Measurements from ENCODE around the gene BAD. TPM values are rescaled to one million over a fixed set of nuclear protein-coding genes. Genes with fewer than 3 reads are reported as not detected.

BAD gene
- polyA plus RNA-seq, 1 donor (not counting 4 experiments of a cell fraction or from before 2014, with no cell fraction given), result 58.3 TPM

DNA sequence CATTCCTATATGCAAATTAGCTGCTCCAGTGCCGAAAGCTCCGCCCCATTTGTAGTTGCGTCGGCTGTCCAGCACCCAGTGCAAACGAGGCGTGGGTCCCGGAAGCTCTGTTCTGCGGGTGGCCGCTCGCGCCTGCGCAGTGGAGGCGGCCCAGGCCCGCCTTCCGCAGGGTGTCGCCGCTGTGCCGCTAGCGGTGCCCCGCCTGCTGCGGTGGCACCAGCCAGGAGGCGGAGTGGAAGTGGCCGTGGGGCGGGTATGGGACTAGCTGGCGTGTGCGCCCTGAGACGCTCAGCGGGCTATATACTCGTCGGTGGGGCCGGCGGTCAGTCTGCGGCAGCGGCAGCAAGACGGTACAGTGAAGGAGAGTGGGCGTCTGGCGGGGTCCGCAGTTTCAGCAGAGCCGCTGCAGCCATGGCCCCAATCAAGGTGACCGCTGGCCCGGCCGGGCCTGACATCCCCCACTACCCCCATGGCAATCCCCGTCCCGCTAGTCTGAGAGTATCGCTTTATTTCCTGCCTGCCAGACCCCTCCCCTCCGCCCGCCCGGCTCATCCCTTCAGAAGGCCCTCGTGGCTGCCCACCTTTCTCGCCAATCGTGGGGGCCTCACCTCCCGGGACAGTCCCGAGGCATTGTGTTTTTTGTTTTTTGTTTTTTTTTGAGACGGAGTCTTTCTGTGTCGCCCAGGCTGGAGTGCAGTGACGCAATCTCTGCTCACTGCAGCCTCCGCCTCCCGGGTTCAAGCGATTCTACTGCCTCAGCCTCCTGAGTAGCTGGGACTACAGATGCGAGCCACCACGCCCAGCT, 33.7 kb upstream of the BAD start, which contains the start of gene PRDX5:
TSS of gene PRDX5 (plus strand) at position 161 of the 805 bp plus-strand sequence. CDS start at position 256, 95 bp downstream.
- TF ChIP-seq EZH2 (IDR thresholded peaks at IDR 0.05; ENCODE audit: low read length), result no peak
- TF ChIP-seq, protein P1, sequence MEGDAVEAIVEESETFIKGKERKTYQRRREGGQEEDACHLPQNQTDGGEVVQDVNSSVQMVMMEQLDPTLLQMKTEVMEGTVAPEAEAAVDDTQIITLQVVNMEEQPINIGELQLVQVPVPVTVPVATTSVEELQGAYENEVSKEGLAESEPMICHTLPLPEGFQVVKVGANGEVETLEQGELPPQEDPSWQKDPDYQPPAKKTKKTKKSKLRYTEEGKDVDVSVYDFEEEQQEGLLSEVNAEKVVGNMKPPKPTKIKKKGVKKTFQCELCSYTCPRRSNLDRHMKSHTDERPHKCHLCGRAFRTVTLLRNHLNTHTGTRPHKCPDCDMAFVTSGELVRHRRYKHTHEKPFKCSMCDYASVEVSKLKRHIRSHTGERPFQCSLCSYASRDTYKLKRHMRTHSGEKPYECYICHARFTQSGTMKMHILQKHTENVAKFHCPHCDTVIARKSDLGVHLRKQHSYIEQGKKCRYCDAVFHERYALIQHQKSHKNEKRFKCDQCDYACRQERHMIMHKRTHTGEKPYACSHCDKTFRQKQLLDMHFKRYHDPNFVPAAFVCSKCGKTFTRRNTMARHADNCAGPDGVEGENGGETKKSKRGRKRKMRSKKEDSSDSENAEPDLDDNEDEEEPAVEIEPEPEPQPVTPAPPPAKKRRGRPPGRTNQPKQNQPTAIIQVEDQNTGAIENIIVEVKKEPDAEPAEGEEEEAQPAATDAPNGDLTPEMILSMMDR (optimal IDR thresholded peaks at IDR 0.05 in 1 of 3, IDR thresholded peaks at IDR 0.05 in 1 of 3, conservative IDR thresholded peaks at IDR 0.05 in 1 of 3; ENCODE audit: extremely low read depth in 1 of 3, insufficient read depth in 2 of 3, low read length in 3 of 3), result peak; percentile 18 to 84 (median 45)
- Histone ChIP-seq H3K79me2 (ENCODE audit: control insufficient read depth, insufficient read depth, low read length) (peaks cover 31% of the 10 kb centered on the region), H3K4me2 (ENCODE audit: control insufficient read depth, extremely low read depth, insufficient read depth, low read depth, low read length) (peak within 1 kb of the TSS; percentile 64), H2AFZ (ENCODE audit: control insufficient read depth, low read length) (peak within 1 kb of the TSS; percentile 23), H3K36me3 (ENCODE audit: control insufficient read depth in 2 of 2, extremely low read depth in 1 of 2, insufficient read depth in 2 of 2, low read length in 2 of 2) (peaks cover 30 to 39% of the 10 kb centered on the region in 2 experiments), H3K9ac (ENCODE audit: control insufficient read depth, extremely low read depth, insufficient read depth, low read length) (peak within 1 kb of the TSS; percentile 90), H3K9me3 (ENCODE audit: control insufficient read depth, low read depth, low read length) (no peaks in the 10 kb centered on the region), H3K9me1 (ENCODE audit: control insufficient read depth, extremely low read depth, insufficient read depth, low read length) (peaks cover 2% of the 10 kb centered on the region), H3K27ac (ENCODE audit: control insufficient read depth, insufficient read depth, low read length) (peak within 1 kb of the TSS; percentile 81), H3K4me1 (ENCODE audit: control insufficient read depth, extremely low read depth, insufficient read depth, low read length) (peaks cover 49% of the 10 kb centered on the region), H3K4me3 (ENCODE audit: control insufficient read depth in 2 of 3, extremely low read depth in 1 of 3, insufficient read depth in 2 of 3, low read depth in 1 of 3, low read length in 3 of 3) (peak within 1 kb of the TSS; percentile 56 to 83 (median 72)), H3K27me3 (ENCODE audit: control insufficient read depth, extremely low read depth, insufficient read depth, low read length) (no peaks in the 10 kb centered on the region), H4K20me1 (ENCODE audit: control insufficient read depth, extremely low read depth, insufficient read depth, low read length) (no peaks in the 10 kb centered on the region)
- dilution Hi-C loops (cut with MboI; ENCODE audit: extremely low pct_ligation_motif_present, low sequenced_read_pairs), result no loop called here
- FAIRE-seq (peak; percentile 57), DNase-seq (ENCODE audit: low read depth, low spot score) (peak; percentile 84)

DNA sequence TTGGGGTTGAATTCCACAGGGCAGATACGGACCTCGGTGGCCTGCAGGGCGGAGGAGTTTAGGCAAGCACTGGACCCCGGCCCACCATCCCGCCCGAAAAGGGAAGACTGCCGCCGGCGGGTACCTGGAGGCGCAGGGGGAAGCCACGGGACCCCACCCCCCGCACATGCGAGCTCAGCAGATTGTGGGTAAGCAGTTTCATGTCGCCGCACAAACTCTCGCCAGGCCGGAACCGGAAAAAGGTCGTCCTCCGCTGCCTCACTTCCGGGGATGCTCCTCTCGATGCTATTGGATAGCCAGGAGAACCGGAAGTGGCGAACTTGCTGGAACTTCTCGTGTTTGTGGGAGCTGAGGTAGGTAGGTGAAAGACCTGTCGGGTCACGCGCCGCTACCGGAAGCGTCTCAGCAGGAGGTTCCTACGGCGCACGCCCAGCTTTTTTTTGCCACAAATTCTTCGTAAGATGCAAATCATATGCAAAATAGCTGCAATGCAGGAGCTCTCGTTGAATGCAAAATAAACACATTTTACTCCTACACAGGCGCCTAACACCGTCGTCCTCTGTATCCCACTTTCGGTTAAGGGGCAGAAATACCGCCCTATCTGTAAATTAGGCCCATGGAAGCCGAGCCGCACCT, 33.0 kb upstream of the BAD start, which contains the start of gene TRMT112:
TSS of gene TRMT112 (minus strand) at position 235 of the 636 bp plus-strand sequence. CDS start at position 202, 33 bp downstream.
- no peaks in the 10 kb centered on the region for H3K9me3 ChIP-seq (ENCODE audit: control insufficient read depth, low read depth, low read length)
- FAIRE-seq (peak; percentile 94), DNase-seq (ENCODE audit: low read depth, low spot score) (peak; percentile 97)
- TF ChIP-seq, protein P1 (optimal IDR thresholded peaks at IDR 0.05 in 1 of 3, IDR thresholded peaks at IDR 0.05 in 1 of 3, conservative IDR thresholded peaks at IDR 0.05 in 1 of 3; ENCODE audit: extremely low read depth in 1 of 3, insufficient read depth in 2 of 3, low read length in 3 of 3), result no peak
- TF ChIP-seq EZH2 (IDR thresholded peaks at IDR 0.05; ENCODE audit: low read length), result no peak
- H2AFZ ChIP-seq (ENCODE audit: control insufficient read depth, low read length), result peak within 1 kb of the TSS; percentile 23
- peak within 1 kb of the TSS; percentile 90 for H3K9ac ChIP-seq (ENCODE audit: control insufficient read depth, extremely low read depth, insufficient read depth, low read length)
- peak within 1 kb of the TSS; percentile 64 for H3K4me2 ChIP-seq (ENCODE audit: control insufficient read depth, extremely low read depth, insufficient read depth, low read depth, low read length)
- peak within 1 kb of the TSS; percentile 56 to 83 (median 72) for H3K4me3 ChIP-seq (ENCODE audit: control insufficient read depth in 2 of 3, extremely low read depth in 1 of 3, insufficient read depth in 2 of 3, low read depth in 1 of 3, low read length in 3 of 3)
- peaks cover 32% of the 10 kb centered on the region for H3K79me2 ChIP-seq (ENCODE audit: control insufficient read depth, insufficient read depth, low read length)
- H3K27ac ChIP-seq (ENCODE audit: control insufficient read depth, insufficient read depth, low read length), result peak within 1 kb of the TSS; percentile 81
- peaks cover 49% of the 10 kb centered on the region for H3K4me1 ChIP-seq (ENCODE audit: control insufficient read depth, extremely low read depth, insufficient read depth, low read length)
- H3K27me3 ChIP-seq (ENCODE audit: control insufficient read depth, extremely low read depth, insufficient read depth, low read length), result no peaks in the 10 kb centered on the region
- peaks cover 24 to 41% of the 10 kb centered on the region in 2 experiments for H3K36me3 ChIP-seq (ENCODE audit: control insufficient read depth in 2 of 2, extremely low read depth in 1 of 2, insufficient read depth in 2 of 2, low read length in 2 of 2)
- H4K20me1 ChIP-seq (ENCODE audit: control insufficient read depth, extremely low read depth, insufficient read depth, low read length), result no peaks in the 10 kb centered on the region
- H3K9me1 ChIP-seq (ENCODE audit: control insufficient read depth, extremely low read depth, insufficient read depth, low read length), result peaks cover 2% of the 10 kb centered on the region
- dilution Hi-C loops (cut with MboI; ENCODE audit: extremely low pct_ligation_motif_present, low sequenced_read_pairs), result no loop called here

Data from keratinocyte (primary cell).